ENCODE measurements around the gene COMMD10.

DNA sequence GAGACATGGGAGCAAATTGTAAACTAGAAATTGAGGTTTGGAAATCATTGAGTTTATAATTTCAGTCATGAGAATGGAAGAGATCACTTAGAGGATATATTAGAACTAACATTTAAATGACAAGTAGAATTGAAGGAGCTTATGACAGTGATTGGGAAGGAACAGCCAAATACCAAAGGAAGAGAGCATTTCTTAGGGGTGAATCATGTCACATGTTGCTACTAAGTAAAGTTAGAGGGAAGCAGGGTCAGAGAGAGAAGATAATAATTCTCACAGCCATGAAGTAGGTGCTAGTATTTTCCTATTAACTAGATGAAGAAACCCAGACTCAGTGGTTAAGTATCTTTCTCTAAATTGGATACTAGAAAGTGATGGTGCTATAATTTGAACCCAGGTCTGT, 59.3 kb downstream of the COMMD10 start:
- TF ChIP-seq, protein P1, sequence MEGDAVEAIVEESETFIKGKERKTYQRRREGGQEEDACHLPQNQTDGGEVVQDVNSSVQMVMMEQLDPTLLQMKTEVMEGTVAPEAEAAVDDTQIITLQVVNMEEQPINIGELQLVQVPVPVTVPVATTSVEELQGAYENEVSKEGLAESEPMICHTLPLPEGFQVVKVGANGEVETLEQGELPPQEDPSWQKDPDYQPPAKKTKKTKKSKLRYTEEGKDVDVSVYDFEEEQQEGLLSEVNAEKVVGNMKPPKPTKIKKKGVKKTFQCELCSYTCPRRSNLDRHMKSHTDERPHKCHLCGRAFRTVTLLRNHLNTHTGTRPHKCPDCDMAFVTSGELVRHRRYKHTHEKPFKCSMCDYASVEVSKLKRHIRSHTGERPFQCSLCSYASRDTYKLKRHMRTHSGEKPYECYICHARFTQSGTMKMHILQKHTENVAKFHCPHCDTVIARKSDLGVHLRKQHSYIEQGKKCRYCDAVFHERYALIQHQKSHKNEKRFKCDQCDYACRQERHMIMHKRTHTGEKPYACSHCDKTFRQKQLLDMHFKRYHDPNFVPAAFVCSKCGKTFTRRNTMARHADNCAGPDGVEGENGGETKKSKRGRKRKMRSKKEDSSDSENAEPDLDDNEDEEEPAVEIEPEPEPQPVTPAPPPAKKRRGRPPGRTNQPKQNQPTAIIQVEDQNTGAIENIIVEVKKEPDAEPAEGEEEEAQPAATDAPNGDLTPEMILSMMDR (IDR thresholded peaks at IDR 0.05): no peak
- TF ChIP-seq POLR2AphosphoS5 (IDR thresholded peaks at IDR 0.05) (no peak), POLR2A (IDR thresholded peaks at IDR 0.05) (no peak)
